Smooth muscle cell (in vitro differentiated cells): ENCODE results near the gene GEMIN8. TPM values are rescaled to one million over a fixed set of nuclear protein-coding genes. Genes with fewer than 3 reads are reported as not detected.

Experiments used
- DNase-seq: peaks from one replicate; lab custom pipeline; 2025; ENCODE audit not compliant: unreplicated experiment; lab: John Stamatoyannopoulos, UW
- H2AFZ ChIP-seq: fragments of 200-600 bp; sonication (generic); 2 replicates; pipeline ENCODE4 v1.6.0; 2016; ENCODE audit warnings: antibody characterized with exemption, low read depth, mild to moderate bottlenecking
- H3F3A ChIP-seq: fragments of 200-600 bp; sonication (generic); 2 replicates; pipeline ENCODE4 v1.6.0; 2017; ENCODE audit warnings: antibody characterized with exemption, low read depth
- H3K27ac ChIP-seq: fragments of 200-600 bp; sonication (generic); 2 replicates; pipeline ENCODE4 v1.5.1; 2016; ENCODE audit warnings: low read depth, mild to moderate bottlenecking
- H3K27me3 ChIP-seq: fragments of 200-600 bp; sonication (generic); 2 replicates; pipeline ENCODE4 v1.6.1; 2016; ENCODE audit warnings: low read depth, mild to moderate bottlenecking
- H3K36me3 ChIP-seq: fragments of 200-600 bp; sonication (generic); 2 replicates; pipeline ENCODE4 v1.5.1; 2016; ENCODE audit warnings: low read depth
- H3K4me1 ChIP-seq: fragments of 200-600 bp; sonication (generic); 2 replicates; pipeline ENCODE4 v1.5.1; 2016; ENCODE audit warnings: low read depth
- H3K4me2 ChIP-seq: fragments of 200-600 bp; sonication (generic); 2 replicates; pipeline ENCODE4 v1.6.0; 2016; ENCODE audit warnings: mild to moderate bottlenecking
- H3K4me3 ChIP-seq: fragments of 200-600 bp; sonication (generic); 2 replicates; pipeline ENCODE4 v1.5.1; 2016; ENCODE audit warnings: mild to moderate bottlenecking
- H3K79me2 ChIP-seq: fragments of 200-600 bp; sonication (generic); 2 replicates; pipeline ENCODE4 v1.6.0; 2016; ENCODE audit warnings: low read depth, mild to moderate bottlenecking
- H3K9ac ChIP-seq: fragments of 200-600 bp; sonication (generic); 2 replicates; pipeline ENCODE4 v1.6.0; 2016; ENCODE audit warnings: low read depth
- H3K9me3 ChIP-seq: fragments of 200-600 bp; sonication (generic); replicated peaks from 2 replicates; pipeline ENCODE4 v1.5.1; 2016; ENCODE audit warnings: low read depth
- H4K20me1 ChIP-seq: fragments of 200-600 bp; sonication (generic); 2 replicates; pipeline ENCODE4 v1.6.0; 2016; ENCODE audit warnings: low read depth
- WGBS: methylation state at CpG from one replicate; pipeline ENCODE4 v1.1.7; 2016; ENCODE audit warnings: low lambda C conversion rate; 5-methylcytosine and 5-hydroxymethylcytosine counted together
- polyA plus RNA-seq: library from polyadenylated mRNA; unstranded; fragments of >200 nt; fragmentation: Nextera tagmentation; extraction: Ambion mirVana; gene quantifications from 2 replicates; pipeline ENCODE4 v1.2.1, GENCODE V29; 2016
- total RNA-seq: library from RNA; depleted of rRNA; stranded (reverse); fragments of >200 nt; gene quantifications from 2 replicates; pipeline ENCODE4 v1.2.3, GENCODE V29; 2014
- TF ChIP-seq, protein P1 (sequence below): fragments of 200-600 bp; sonication (generic); IDR thresholded peaks from 2 replicates; pipeline ENCODE4 v1.5.1; 2017; ENCODE audit warnings: borderline replicate concordance, mild to moderate bottlenecking, antibody characterized with exemption; ENCODE audit not compliant: insufficient read depth, poor library complexity, severe bottlenecking

The GEMIN8 gene
- total and polyA plus RNA-seq, 2 experiments from 2014 or later: 15.8 to 21.5 TPM

DNA sequence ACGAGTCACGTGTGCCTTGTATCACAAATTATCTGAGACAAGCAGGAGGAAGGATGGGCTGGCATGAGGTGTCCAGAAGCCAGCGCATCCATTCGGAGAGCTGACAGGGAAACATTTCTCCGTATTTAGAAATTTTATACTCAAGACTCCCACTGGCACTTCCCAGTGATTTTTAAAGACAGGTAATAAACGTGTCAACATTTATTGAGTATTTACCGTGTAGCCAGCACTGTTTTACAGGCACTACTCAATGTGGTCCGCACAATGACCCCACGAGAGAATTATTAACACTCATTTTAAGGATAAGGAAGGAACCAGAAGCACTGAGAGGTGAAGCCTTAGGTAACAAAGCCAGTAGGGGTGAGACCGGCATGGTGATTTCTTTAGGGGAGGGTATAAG is 23.2 kb downstream of the GEMIN8 start:
- Histone ChIP-seq H3K4me3 (no peak overlapping the region), H3K9me3 (no peaks in the 10 kb centered on the region), H3K27ac (no peak overlapping the region), H3K79me2 (no peaks in the 10 kb centered on the region), H3K9ac (no peak overlapping the region), H3K4me1 (no peaks in the 10 kb centered on the region), H3K36me3 (no peaks in the 10 kb centered on the region), H3K27me3 (no peaks in the 10 kb centered on the region), H3F3A (no peaks in the 10 kb centered on the region), H4K20me1 (no peaks in the 10 kb centered on the region), H3K4me2 (no peak overlapping the region), H2AFZ (no peak overlapping the region)
- DNase-seq: no peak
- 82% methylated on average over 10 of the region's 10 CpGs for WGBS
- TF ChIP-seq, protein P1, sequence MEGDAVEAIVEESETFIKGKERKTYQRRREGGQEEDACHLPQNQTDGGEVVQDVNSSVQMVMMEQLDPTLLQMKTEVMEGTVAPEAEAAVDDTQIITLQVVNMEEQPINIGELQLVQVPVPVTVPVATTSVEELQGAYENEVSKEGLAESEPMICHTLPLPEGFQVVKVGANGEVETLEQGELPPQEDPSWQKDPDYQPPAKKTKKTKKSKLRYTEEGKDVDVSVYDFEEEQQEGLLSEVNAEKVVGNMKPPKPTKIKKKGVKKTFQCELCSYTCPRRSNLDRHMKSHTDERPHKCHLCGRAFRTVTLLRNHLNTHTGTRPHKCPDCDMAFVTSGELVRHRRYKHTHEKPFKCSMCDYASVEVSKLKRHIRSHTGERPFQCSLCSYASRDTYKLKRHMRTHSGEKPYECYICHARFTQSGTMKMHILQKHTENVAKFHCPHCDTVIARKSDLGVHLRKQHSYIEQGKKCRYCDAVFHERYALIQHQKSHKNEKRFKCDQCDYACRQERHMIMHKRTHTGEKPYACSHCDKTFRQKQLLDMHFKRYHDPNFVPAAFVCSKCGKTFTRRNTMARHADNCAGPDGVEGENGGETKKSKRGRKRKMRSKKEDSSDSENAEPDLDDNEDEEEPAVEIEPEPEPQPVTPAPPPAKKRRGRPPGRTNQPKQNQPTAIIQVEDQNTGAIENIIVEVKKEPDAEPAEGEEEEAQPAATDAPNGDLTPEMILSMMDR: no peak

DNA sequence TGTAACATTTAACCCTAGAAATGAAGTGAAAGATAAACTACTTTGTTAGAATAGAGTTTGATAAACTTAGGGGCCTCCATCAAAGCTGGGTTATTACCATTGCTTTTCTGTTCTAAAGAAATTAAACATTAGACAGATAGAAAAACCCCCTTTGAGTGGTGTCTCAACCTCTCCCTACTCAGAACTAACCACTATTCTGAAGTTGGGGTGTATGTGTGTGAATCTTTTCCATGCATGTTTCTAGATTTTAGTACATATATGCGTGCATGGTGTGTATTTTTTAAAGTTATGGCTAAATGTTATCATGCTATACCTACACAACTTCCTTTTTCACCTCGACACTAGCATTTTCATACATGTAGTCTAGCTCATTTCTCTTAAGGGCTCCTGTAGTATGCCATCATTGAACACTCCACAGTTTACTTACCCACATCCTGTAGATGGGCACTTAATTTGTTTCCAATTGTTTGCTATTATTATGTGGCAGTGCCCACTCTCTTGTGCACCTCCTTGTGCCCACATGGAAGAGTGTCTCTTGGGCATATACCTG is 25.7 kb downstream of the GEMIN8 start:
- no peak overlapping the region for H3K27ac ChIP-seq
- H4K20me1 ChIP-seq: no peaks in the 10 kb centered on the region
- no peaks in the 10 kb centered on the region for H3K4me1 ChIP-seq
- no peaks in the 10 kb centered on the region for H3K79me2 ChIP-seq
- H3K36me3 ChIP-seq: no peaks in the 10 kb centered on the region
- no peaks in the 10 kb centered on the region for H3K9me3 ChIP-seq
- H3K27me3 ChIP-seq: no peaks in the 10 kb centered on the region
- no peak for DNase-seq
- 66% methylated on average over 2 of the region's 2 CpGs for WGBS
- no peak overlapping the region for H3K9ac ChIP-seq
- TF ChIP-seq, protein P1: no peak
- H2AFZ ChIP-seq: no peak overlapping the region
- H3K4me3 ChIP-seq: no peak overlapping the region
- no peaks in the 10 kb centered on the region for H3F3A ChIP-seq
- no peak overlapping the region for H3K4me2 ChIP-seq

DNA sequence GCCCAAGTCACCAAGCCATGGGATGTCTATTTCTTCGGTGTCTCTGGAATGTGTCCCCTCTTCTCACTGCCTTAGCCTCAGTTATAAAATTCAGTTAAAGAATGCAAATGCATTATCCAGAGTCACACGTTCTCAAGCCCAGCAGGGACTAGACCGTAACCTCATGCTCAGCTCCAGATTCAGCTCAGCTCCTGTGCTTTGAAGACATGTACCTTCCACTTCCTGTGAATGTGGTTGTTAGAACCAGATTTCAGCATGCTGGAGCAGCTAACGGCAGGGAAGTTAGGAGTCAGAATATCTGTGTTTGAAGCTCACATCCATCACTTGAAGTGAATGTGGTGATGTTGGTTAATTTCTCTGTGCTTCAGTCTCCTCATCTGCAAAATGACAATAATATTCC is 26.7 kb downstream of the GEMIN8 start:
- no peak for DNase-seq
- no peak overlapping the region for H3K4me3 ChIP-seq
- 76% methylated on average over 4 of the region's 4 CpGs for WGBS
- no peaks in the 10 kb centered on the region for H3K27me3 ChIP-seq
- H3K27ac ChIP-seq: no peak overlapping the region
- no peaks in the 10 kb centered on the region for H3K79me2 ChIP-seq
- no peaks in the 10 kb centered on the region for H3K36me3 ChIP-seq
- no peaks in the 10 kb centered on the region for H4K20me1 ChIP-seq
- no peaks in the 10 kb centered on the region for H3K9me3 ChIP-seq
- no peak overlapping the region for H2AFZ ChIP-seq
- TF ChIP-seq, protein P1: no peak
- no peak overlapping the region for H3K9ac ChIP-seq
- no peaks in the 10 kb centered on the region for H3K4me1 ChIP-seq
- H3F3A ChIP-seq: no peaks in the 10 kb centered on the region
- no peak overlapping the region for H3K4me2 ChIP-seq

DNA sequence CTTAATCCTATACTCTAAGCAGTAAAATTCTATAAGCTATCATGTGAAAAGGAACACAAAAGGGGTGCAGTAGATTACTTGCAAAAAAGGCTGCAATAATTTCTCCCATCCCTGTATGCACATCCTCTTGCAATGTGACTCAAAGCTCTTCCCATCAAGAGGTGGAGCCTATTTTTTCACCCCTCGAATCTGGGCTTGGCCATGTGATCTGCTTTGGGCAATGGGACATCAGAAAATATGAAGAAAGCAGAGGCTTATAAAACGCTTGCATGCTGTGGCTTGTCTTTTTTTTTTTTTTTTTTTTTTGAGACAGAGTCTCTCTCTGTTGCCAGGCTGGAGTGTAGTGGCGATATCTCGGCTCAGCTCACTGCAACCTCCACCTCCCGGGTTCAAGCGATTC is 33.0 kb downstream of the GEMIN8 start:
- DNase-seq: no peak
- TF ChIP-seq, protein P1: no peak
- Histone ChIP-seq H3K79me2 (no peaks in the 10 kb centered on the region), H3K9me3 (no peaks in the 10 kb centered on the region), H3K4me3 (no peak overlapping the region), H3K27me3 (no peaks in the 10 kb centered on the region), H3K27ac (no peak overlapping the region), H4K20me1 (no peaks in the 10 kb centered on the region), H3K36me3 (no peaks in the 10 kb centered on the region), H3K4me1 (no peaks in the 10 kb centered on the region), H3K9ac (no peak overlapping the region), H3K4me2 (no peak overlapping the region), H2AFZ (no peak overlapping the region), H3F3A (no peaks in the 10 kb centered on the region)
- 89% methylated on average over 6 of the region's 6 CpGs for WGBS
